Measurements from ENCODE around the gene NKX2-8. TPM values are rescaled to one million over a fixed set of nuclear protein-coding genes. Genes with fewer than 3 reads are reported as not detected.

Gene NKX2-8
- total RNA-seq, 1 donor from 2014 or later: not detected

GRCh38 chr14:36604757-36605505 lies 22.5 kb upstream of the NKX2-8 start:
- Histone ChIP-seq H3K27ac (no peak overlapping the region), H3K4me3 (no peak overlapping the region), H3K36me3 (no peaks in the 10 kb centered on the region), H3K9me3 (no peaks in the 10 kb centered on the region), H3K27me3 (no peaks in the 10 kb centered on the region), H3K4me1 (no peaks in the 10 kb centered on the region)
- DNase-seq (ENCODE audit: extremely low spot score in 2 of 2): no peak
- intact Hi-C loops (cut with DNase I): no loop called here
- TF ChIP-seq POLR2A (IDR thresholded peaks at IDR 0.05): no peak
- TF ChIP-seq CTCF (IDR thresholded peaks at IDR 0.05): peak in 1 of 3 experiments; percentile 62

- Histone ChIP-seq H3K27me3 (no peaks in the 10 kb centered on the region), H3K4me1 (no peaks in the 10 kb centered on the region), H3K9me3 (no peaks in the 10 kb centered on the region), H3K36me3 (no peaks in the 10 kb centered on the region), H3K27ac (no peak overlapping the region), H3K4me3 (no peak overlapping the region)
- intact Hi-C loops (cut with DNase I): no loop called here
- DNase-seq (ENCODE audit: extremely low spot score in 2 of 2): no peak
- TF ChIP-seq POLR2AphosphoS5 (IDR thresholded peaks at IDR 0.05; ENCODE audit: insufficient read depth in 1 of 2, low read depth in 1 of 2): no peak
- TF ChIP-seq CTCF (IDR thresholded peaks at IDR 0.05): no peak
- no peak for TF ChIP-seq POLR2A (IDR thresholded peaks at IDR 0.05)
These were observed 18.0 kb upstream of the NKX2-8 start for GRCh38 chr14:36600431-36600830.

- no peak for TF ChIP-seq POLR2A (IDR thresholded peaks at IDR 0.05)
- TF ChIP-seq POLR2AphosphoS5 (IDR thresholded peaks at IDR 0.05; ENCODE audit: insufficient read depth in 1 of 2, low read depth in 1 of 2): no peak
- TF ChIP-seq CTCF (IDR thresholded peaks at IDR 0.05): no peak
These were observed 9.1 kb upstream of the NKX2-8 start for GRCh38 chr14:36591482-36591881.

DNA sequence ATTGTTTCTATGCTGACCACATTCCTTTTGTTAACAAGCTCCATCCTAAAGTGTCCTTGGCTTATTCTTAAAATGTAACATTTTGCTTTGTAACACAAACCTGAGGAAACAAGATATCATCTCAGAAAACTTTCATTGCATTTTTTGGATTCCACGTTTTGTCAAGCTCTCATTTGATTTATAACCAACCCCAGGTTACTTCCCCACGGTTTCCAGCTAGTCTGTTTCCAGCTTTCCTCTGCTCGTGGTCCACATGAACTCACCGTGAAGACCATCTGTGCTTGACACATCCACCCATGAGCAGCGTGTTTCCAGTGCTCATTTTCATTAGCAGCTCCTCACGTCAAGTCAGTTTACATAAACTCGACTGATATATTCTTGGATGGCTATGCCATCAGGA lies 6.4 kb upstream of the NKX2-8 start:
- intact Hi-C loops (cut with DNase I): no loop called here
- H3K4me1 ChIP-seq: no peaks in the 10 kb centered on the region
- H3K27me3 ChIP-seq: no peaks in the 10 kb centered on the region
- H3K27ac ChIP-seq: no peak overlapping the region
- no peaks in the 10 kb centered on the region for H3K36me3 ChIP-seq
- no peak overlapping the region for H3K4me3 ChIP-seq
- no peak for DNase-seq (ENCODE audit: extremely low spot score in 2 of 2)
- TF ChIP-seq CTCF (IDR thresholded peaks at IDR 0.05) (no peak), POLR2A (IDR thresholded peaks at IDR 0.05) (no peak), POLR2AphosphoS5 (IDR thresholded peaks at IDR 0.05; ENCODE audit: insufficient read depth in 1 of 2, low read depth in 1 of 2) (no peak)
- H3K9me3 ChIP-seq: no peaks in the 10 kb centered on the region

More at GRCh38 chr14:36591482-36591881, 9.1 kb upstream of the NKX2-8 start:
- Histone ChIP-seq H3K4me1 (no peaks in the 10 kb centered on the region), H3K27ac (no peak overlapping the region), H3K27me3 (no peaks in the 10 kb centered on the region), H3K36me3 (no peaks in the 10 kb centered on the region), H3K9me3 (no peaks in the 10 kb centered on the region), H3K4me3 (no peak overlapping the region)
- intact Hi-C loops (cut with DNase I): no loop called here
- no peak for DNase-seq (ENCODE audit: extremely low spot score in 2 of 2)

- Histone ChIP-seq H3K4me1 (peaks cover 1% of the 10 kb centered on the region), H3K27ac (no peak overlapping the region), H3K4me3 (no peak overlapping the region), H3K36me3 (no peaks in the 10 kb centered on the region), H3K27me3 (no peaks in the 10 kb centered on the region), H3K9me3 (no peaks in the 10 kb centered on the region)
- DNase-seq (ENCODE audit: extremely low spot score in 2 of 2): no peak
- TF ChIP-seq POLR2A (IDR thresholded peaks at IDR 0.05): no peak
- TF ChIP-seq POLR2AphosphoS5 (IDR thresholded peaks at IDR 0.05; ENCODE audit: insufficient read depth in 1 of 2, low read depth in 1 of 2): no peak
- no peak for TF ChIP-seq CTCF (IDR thresholded peaks at IDR 0.05)
- intact Hi-C loops (cut with DNase I): no loop called here
These were observed 5.7 kb upstream of the NKX2-8 start for GRCh38 chr14:36588119-36588518.

All from vagina (tissue), 2 donors.